Kidney (tissue), 14 donors: ENCODE measurements around the gene GABRA1. TPM values are rescaled to one million over a fixed set of nuclear protein-coding genes. Genes with fewer than 3 reads are reported as not detected.
A peak's percentile ranks its signal among the peaks of the same experiment; 100 is the strongest.

Experiments
- DNase-seq, 5 donors: peaks; one replicate each; pipeline ENCODE4 v3.0.0-alpha.2; 2013 to 2020
- FAIRE-seq: peaks from 2 replicates; lab custom pipeline; 2012; peaks lifted over from hg19 to GRCh38; lab: Jason Lieb, UNC
- H3K27ac ChIP-seq, 2 donors: one replicate each; pipeline ENCODE4 v1.7.0; 2013; ENCODE audit warnings: low read depth in 2 of 2, low read length in 2 of 2, inconsistent platforms in 1 of 2
- H3K27me3 ChIP-seq: one replicate; pipeline ENCODE4 v1.7.1; 2013; ENCODE audit warnings: low read length, inconsistent platforms; ENCODE audit not compliant: control insufficient read depth, insufficient read depth
- H3K36me3 ChIP-seq, 3 donors: one replicate each; pipeline versions ENCODE4 v1.7.0 to v1.7.1; 2013; ENCODE audit warnings: low read length in 3 of 3, control low read depth in 1 of 3, inconsistent platforms in 1 of 3; ENCODE audit not compliant: insufficient read depth in 3 of 3, control insufficient read depth in 2 of 3
- H3K4me1 ChIP-seq, 3 donors: one replicate each; pipeline versions ENCODE4 v1.7.0 to v1.7.1; 2013; ENCODE audit warnings: low read length in 3 of 3, inconsistent platforms in 1 of 3, low read depth in 1 of 3; ENCODE audit not compliant: control insufficient read depth in 2 of 3, insufficient read depth in 2 of 3
- H3K4me3 ChIP-seq, 3 donors: one replicate each; pipeline versions ENCODE4 v1.7.0 to v1.8.1; 2013; ENCODE audit warnings: low read length in 3 of 3, control low read depth in 1 of 3, inconsistent platforms in 1 of 3
- H3K9ac ChIP-seq, 3 donors: one replicate each; pipeline versions ENCODE4 v1.7.0 to v1.7.1; 2013; ENCODE audit warnings: low read length in 3 of 3, control low read depth in 1 of 3, inconsistent platforms in 1 of 3
- H3K9me3 ChIP-seq, 3 donors: one replicate each; pipeline versions ENCODE4 v1.7.0 to v1.7.1; 2013; ENCODE audit warnings: low read length in 3 of 3, control low read depth in 1 of 3, inconsistent platforms in 1 of 3; ENCODE audit not compliant: control insufficient read depth in 2 of 3, insufficient read depth in 1 of 3
- intact Hi-C: fragments of 100-400 bp; cut with DNase I; formaldehyde crosslinking; loops from one replicate; pipeline ENCODE4 v1.11.1; 2022
- polyA plus RNA-seq: library from polyadenylated mRNA; stranded (reverse); fragments of 350-450 nt; fragmentation: Illumina TruSeq; extraction: RNeasy Lipid Tissue Mini Kit (QIAGEN cat#74804); gene quantifications from one replicate; pipeline ENCODE4 v1.2.3, GENCODE V29; 2014; ENCODE audit warnings: low read depth, low replicate concordance; ENCODE audit not compliant: insufficient read depth
- total RNA-seq: library from RNA; stranded (reverse); fragmentation: NEBNext Ultra II Directional; extraction: Animal tissue kit (Norgen Biotek cat#: 25700); gene quantifications from one replicate; pipeline ENCODE4 v1.2.1, GENCODE V29; 2021
- TF ChIP-seq, protein P1 (sequence below): IDR thresholded peaks from 3 replicates; pipeline ENCODE4 v1.5.1; 2012; ENCODE audit warnings: mild to moderate bottlenecking, moderate library complexity, borderline replicate concordance; ENCODE audit not compliant: insufficient read depth; ENCODE audit errors: extremely low read depth
- donor health status: control.
- donor health status: control.
- donor health status: control.
- donor health status: control.
- donor health status: control.
- donor health status: DM: yes; HTN: yes; CAD: no.
- donor health status: Normal renal cell carcinoma (clear cell type).

GABRA1 gene
- total and polyA plus RNA-seq, 2 donors from 2014 or later, result not detected

DNA sequence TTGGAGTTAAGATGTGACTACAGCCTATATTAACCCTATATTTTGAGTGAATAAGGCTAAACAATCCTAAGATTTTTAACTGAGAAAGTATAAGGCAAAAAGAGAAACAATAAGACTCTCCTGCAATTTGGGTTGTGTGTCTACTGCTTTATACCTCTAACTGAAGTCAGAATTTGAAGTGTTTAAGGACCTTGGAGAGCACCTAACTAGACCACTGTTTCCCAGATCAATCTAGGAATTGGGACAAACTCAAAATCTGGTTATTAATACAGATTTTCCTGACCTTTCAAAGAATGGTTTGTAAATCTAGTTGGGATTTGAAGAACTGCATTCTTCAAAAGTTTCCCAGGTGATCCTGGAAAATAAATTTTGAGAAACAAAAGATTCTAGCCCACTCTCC is 42.1 kb downstream of the GABRA1 start:
- no peaks in the 10 kb centered on the region for H3K9me3 ChIP-seq
- FAIRE-seq (no peak), DNase-seq (peak in 1 of 5 donors; percentile 3)
- H3K36me3 ChIP-seq, result no peaks in the 10 kb centered on the region
- H3K27ac ChIP-seq, result no peak overlapping the region
- no peak overlapping the region for H3K4me3 ChIP-seq
- TF ChIP-seq, protein P1, sequence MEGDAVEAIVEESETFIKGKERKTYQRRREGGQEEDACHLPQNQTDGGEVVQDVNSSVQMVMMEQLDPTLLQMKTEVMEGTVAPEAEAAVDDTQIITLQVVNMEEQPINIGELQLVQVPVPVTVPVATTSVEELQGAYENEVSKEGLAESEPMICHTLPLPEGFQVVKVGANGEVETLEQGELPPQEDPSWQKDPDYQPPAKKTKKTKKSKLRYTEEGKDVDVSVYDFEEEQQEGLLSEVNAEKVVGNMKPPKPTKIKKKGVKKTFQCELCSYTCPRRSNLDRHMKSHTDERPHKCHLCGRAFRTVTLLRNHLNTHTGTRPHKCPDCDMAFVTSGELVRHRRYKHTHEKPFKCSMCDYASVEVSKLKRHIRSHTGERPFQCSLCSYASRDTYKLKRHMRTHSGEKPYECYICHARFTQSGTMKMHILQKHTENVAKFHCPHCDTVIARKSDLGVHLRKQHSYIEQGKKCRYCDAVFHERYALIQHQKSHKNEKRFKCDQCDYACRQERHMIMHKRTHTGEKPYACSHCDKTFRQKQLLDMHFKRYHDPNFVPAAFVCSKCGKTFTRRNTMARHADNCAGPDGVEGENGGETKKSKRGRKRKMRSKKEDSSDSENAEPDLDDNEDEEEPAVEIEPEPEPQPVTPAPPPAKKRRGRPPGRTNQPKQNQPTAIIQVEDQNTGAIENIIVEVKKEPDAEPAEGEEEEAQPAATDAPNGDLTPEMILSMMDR, result no peak
- intact Hi-C loops, result no loop called here
- no peaks in the 10 kb centered on the region for H3K27me3 ChIP-seq
- H3K4me1 ChIP-seq, result no peaks in the 10 kb centered on the region
- H3K9ac ChIP-seq, result no peak overlapping the region

DNA sequence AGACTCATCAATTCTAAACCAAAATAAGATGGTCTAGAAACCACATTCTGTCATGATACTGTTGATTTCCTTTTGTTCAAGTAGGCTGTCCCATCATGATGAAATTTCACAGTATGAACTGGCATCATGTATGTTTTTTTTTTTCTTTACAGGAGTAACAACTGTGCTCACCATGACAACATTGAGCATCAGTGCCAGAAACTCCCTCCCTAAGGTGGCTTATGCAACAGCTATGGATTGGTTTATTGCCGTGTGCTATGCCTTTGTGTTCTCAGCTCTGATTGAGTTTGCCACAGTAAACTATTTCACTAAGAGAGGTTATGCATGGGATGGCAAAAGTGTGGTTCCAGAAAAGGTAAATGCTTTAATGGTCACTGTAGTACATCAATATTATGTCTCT is 47.6 kb downstream of the GABRA1 start:
- Histone ChIP-seq H3K9ac (no peak overlapping the region), H3K9me3 (no peaks in the 10 kb centered on the region), H3K27ac (no peak overlapping the region), H3K4me3 (no peak overlapping the region), H3K36me3 (no peaks in the 10 kb centered on the region), H3K27me3 (no peaks in the 10 kb centered on the region), H3K4me1 (no peaks in the 10 kb centered on the region)
- TF ChIP-seq, protein P1, result no peak
- FAIRE-seq (no peak), DNase-seq (no peak)
- intact Hi-C loops, result no loop called here

DNA sequence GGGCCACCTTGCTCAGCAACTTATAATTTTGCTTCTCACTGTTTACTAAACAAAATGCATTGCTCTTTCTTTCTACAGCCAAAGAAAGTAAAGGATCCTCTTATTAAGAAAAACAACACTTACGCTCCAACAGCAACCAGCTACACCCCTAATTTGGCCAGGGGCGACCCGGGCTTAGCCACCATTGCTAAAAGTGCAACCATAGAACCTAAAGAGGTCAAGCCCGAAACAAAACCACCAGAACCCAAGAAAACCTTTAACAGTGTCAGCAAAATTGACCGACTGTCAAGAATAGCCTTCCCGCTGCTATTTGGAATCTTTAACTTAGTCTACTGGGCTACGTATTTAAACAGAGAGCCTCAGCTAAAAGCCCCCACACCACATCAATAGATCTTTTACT is 49.1 kb downstream of the GABRA1 start:
- H3K27ac ChIP-seq, result no peak overlapping the region
- H3K4me1 ChIP-seq, result no peaks in the 10 kb centered on the region
- no peak overlapping the region for H3K9ac ChIP-seq
- DNase-seq, result no peak
- intact Hi-C loops, result no loop called here
- FAIRE-seq, result no peak
- H3K36me3 ChIP-seq, result no peaks in the 10 kb centered on the region
- H3K27me3 ChIP-seq, result no peaks in the 10 kb centered on the region
- H3K4me3 ChIP-seq, result no peak overlapping the region
- TF ChIP-seq, protein P1, result no peak
- H3K9me3 ChIP-seq, result no peaks in the 10 kb centered on the region

DNA sequence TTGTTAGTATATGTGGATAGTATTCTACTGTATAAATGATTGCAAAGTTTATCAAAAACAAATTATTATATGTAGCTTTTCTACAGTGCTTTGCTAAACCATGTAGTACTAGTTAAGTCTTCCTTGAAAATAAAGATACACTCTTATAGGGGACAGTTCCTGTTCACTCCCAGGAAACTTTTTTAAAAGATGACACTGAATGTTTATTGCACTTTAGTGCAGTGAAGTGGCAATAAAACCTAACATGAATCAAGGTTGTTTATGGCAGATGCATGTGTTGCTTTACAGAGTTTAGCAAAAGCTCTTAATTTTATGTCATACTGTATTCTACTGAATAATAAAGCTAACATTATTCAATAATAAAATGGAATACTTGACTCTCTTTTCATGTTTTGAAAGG is 51.7 kb downstream of the GABRA1 start:
- H3K4me3 ChIP-seq, result no peak overlapping the region
- no peaks in the 10 kb centered on the region for H3K36me3 ChIP-seq
- DNase-seq (no peak), FAIRE-seq (no peak)
- TF ChIP-seq, protein P1, result no peak
- H3K27ac ChIP-seq, result no peak overlapping the region
- no peaks in the 10 kb centered on the region for H3K4me1 ChIP-seq
- no peaks in the 10 kb centered on the region for H3K27me3 ChIP-seq
- H3K9ac ChIP-seq, result no peak overlapping the region
- no peaks in the 10 kb centered on the region for H3K9me3 ChIP-seq
- intact Hi-C loops, result no loop called here
